ENCODE data around the gene EGR2. TPM values are rescaled to one million over a fixed set of nuclear protein-coding genes. Genes with fewer than 3 reads are reported as not detected.

Gene EGR2
- total RNA-seq, 1 experiment from 2014 or later, result 0.92 TPM

DNA sequence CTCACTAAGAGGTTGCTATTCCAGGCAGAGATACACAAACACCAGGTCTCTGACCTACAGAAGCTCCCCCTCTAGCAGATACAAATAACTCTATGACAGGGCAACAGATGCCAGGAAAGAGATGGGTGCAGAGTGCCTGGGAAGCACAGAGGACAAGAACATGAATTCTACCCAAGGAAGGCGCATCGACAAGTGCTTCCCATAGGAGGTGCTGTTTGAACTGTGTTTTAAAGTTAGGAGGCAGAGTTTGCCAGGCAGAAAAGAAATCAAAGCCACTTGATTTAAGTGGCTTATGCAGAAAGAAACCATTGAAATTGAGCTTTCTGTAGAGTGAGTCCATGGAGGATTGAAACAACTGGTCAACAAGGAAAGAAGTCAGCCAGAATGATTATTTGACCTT lies 35.3 kb upstream of the EGR2 start:
- Mint-ChIP-seq H3K4me3 (no peak overlapping the region), H3K4me1 (no peaks in the 10 kb centered on the region), H3K9me3 (peaks cover 11% of the 10 kb centered on the region), H3K27ac (no peak overlapping the region), H3K36me3 (no peaks in the 10 kb centered on the region), H3K27me3 (ENCODE audit: low read depth) (no peaks in the 10 kb centered on the region)
- TF ChIP-seq GABPB1 (CRISPR knock-in tag; IDR thresholded peaks at IDR 0.05), result no peak
- TF ChIP-seq, protein P1, sequence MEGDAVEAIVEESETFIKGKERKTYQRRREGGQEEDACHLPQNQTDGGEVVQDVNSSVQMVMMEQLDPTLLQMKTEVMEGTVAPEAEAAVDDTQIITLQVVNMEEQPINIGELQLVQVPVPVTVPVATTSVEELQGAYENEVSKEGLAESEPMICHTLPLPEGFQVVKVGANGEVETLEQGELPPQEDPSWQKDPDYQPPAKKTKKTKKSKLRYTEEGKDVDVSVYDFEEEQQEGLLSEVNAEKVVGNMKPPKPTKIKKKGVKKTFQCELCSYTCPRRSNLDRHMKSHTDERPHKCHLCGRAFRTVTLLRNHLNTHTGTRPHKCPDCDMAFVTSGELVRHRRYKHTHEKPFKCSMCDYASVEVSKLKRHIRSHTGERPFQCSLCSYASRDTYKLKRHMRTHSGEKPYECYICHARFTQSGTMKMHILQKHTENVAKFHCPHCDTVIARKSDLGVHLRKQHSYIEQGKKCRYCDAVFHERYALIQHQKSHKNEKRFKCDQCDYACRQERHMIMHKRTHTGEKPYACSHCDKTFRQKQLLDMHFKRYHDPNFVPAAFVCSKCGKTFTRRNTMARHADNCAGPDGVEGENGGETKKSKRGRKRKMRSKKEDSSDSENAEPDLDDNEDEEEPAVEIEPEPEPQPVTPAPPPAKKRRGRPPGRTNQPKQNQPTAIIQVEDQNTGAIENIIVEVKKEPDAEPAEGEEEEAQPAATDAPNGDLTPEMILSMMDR (IDR thresholded peaks at IDR 0.05), result peak; percentile 47
- TF ChIP-seq FOXK1 (CRISPR knock-in tag; IDR thresholded peaks at IDR 0.05), result no peak
- ChIA-PET POLR2A (no interaction called here), CTCF (interaction anchor here (0.7 to 1.9 kb wide), 4 partner anchors 218 to 274 kb away, joined by 3 to 9 read pairs (median 3); no protein-coding TSS in a partner anchor)
- DNase-seq (ENCODE audit: low spot score) (peak; percentile 56), ATAC-seq (peak; percentile 68)

- TF ChIP-seq NR3C1 (CRISPR knock-in tag; conservative IDR thresholded peaks at IDR 0.05; ENCODE audit: low read depth) (no peak), ZNF219 (CRISPR knock-in tag; IDR thresholded peaks at IDR 0.05; ENCODE audit: borderline replicate concordance) (no peak), USF2 (CRISPR knock-in tag; IDR thresholded peaks at IDR 0.05) (no peak), AFF4 (CRISPR knock-in tag; IDR thresholded peaks at IDR 0.05; ENCODE audit: borderline replicate concordance) (no peak), MLX (CRISPR knock-in tag; IDR thresholded peaks at IDR 0.05) (no peak), EMX1 (CRISPR knock-in tag; IDR thresholded peaks at IDR 0.05) (no peak)
- TF ChIP-seq, protein P2, sequence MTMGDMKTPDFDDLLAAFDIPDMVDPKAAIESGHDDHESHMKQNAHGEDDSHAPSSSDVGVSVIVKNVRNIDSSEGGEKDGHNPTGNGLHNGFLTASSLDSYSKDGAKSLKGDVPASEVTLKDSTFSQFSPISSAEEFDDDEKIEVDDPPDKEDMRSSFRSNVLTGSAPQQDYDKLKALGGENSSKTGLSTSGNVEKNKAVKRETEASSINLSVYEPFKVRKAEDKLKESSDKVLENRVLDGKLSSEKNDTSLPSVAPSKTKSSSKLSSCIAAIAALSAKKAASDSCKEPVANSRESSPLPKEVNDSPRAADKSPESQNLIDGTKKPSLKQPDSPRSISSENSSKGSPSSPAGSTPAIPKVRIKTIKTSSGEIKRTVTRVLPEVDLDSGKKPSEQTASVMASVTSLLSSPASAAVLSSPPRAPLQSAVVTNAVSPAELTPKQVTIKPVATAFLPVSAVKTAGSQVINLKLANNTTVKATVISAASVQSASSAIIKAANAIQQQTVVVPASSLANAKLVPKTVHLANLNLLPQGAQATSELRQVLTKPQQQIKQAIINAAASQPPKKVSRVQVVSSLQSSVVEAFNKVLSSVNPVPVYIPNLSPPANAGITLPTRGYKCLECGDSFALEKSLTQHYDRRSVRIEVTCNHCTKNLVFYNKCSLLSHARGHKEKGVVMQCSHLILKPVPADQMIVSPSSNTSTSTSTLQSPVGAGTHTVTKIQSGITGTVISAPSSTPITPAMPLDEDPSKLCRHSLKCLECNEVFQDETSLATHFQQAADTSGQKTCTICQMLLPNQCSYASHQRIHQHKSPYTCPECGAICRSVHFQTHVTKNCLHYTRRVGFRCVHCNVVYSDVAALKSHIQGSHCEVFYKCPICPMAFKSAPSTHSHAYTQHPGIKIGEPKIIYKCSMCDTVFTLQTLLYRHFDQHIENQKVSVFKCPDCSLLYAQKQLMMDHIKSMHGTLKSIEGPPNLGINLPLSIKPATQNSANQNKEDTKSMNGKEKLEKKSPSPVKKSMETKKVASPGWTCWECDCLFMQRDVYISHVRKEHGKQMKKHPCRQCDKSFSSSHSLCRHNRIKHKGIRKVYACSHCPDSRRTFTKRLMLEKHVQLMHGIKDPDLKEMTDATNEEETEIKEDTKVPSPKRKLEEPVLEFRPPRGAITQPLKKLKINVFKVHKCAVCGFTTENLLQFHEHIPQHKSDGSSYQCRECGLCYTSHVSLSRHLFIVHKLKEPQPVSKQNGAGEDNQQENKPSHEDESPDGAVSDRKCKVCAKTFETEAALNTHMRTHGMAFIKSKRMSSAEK (CRISPR knock-in tag; IDR thresholded peaks at IDR 0.05; ENCODE audit: borderline replicate concordance), result no peak
- TF ChIP-seq, protein P3, sequence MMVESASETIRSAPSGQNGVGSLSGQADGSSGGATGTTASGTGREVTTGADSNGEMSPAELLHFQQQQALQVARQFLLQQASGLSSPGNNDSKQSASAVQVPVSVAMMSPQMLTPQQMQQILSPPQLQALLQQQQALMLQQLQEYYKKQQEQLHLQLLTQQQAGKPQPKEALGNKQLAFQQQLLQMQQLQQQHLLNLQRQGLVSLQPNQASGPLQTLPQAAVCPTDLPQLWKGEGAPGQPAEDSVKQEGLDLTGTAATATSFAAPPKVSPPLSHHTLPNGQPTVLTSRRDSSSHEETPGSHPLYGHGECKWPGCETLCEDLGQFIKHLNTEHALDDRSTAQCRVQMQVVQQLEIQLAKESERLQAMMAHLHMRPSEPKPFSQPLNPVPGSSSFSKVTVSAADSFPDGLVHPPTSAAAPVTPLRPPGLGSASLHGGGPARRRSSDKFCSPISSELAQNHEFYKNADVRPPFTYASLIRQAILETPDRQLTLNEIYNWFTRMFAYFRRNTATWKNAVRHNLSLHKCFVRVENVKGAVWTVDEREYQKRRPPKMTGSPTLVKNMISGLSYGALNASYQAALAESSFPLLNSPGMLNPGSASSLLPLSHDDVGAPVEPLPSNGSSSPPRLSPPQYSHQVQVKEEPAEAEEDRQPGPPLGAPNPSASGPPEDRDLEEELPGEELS (CRISPR knock-in tag; IDR thresholded peaks at IDR 0.05), result no peak
- no peaks in the 10 kb centered on the region for H3K36me3 Mint-ChIP-seq
- ChIA-PET POLR2A (no interaction called here), CTCF (interaction anchor here (1.2 kb wide), 1 partner anchor 273 kb away, joined by 3 read pairs; no protein-coding TSS in a partner anchor)
- H3K9me3 Mint-ChIP-seq, result peaks cover 11% of the 10 kb centered on the region
- no peaks in the 10 kb centered on the region for H3K27me3 Mint-ChIP-seq (ENCODE audit: low read depth)
- no peak for ATAC-seq
- DNase-seq (ENCODE audit: low spot score), result no peak
- H3K4me3 Mint-ChIP-seq, result no peak overlapping the region
- H3K4me1 Mint-ChIP-seq, result no peaks in the 10 kb centered on the region
- no peak overlapping the region for H3K27ac Mint-ChIP-seq
Observed at GRCh38 chr10:62850646-62851045, 34.5 kb upstream of the EGR2 start.
